ENCODE measurements around the gene SGMS2. TPM values are rescaled to one million over a fixed set of nuclear protein-coding genes. Genes with fewer than 3 reads are reported as not detected.

Gene SGMS2
- total RNA-seq, 1 experiment from 2014 or later = 58.7 TPM

DNA sequence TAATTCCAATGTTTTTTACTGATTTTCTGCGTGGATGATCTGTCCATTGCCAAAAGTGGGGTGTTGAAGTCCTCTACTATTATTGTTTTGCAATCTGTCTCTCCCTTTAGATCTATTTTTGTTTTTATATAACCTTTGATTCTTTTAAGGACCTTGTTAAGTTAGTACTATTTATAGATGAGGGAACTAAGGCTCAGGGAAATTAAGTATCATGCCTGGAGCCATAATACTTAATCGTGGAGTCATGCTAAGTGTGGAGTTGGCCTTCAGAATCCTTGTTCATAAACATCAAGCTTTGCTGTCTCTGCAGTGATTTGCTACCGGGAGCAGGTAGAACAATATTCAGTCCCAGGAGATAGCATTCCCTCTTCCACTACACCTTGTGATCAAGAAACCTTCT, 31.0 kb downstream of the SGMS2 start:
- Histone ChIP-seq H3K4me1 (ENCODE audit: insufficient read depth, low read length) (peaks cover 21% of the 10 kb centered on the region), H3K9ac (ENCODE audit: low read length) (no peak overlapping the region), H3K79me2 (ENCODE audit: low read length) (peaks cover 25% of the 10 kb centered on the region)

DNA sequence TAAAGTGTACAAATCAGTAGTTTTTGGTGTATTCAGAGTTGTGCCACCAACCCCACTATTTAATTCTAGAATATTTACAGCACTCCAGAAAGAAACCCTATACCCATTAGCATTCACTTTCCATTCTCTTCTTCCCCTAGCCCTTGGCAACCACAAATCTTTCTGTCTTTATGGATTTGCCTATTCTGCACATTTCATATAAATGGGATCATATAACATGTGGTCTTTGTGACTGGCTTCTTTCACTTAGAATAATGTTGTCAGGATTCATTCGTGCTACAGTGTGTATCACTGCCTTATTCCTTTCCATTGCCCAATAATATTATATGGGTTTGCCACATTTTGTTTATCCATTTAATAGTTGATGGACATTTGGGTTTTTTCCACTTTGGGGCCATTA, 32.2 kb downstream of the SGMS2 start:
- Histone ChIP-seq H3K4me3 (ENCODE audit: low read length) (no peak overlapping the region), H4K20me1 (ENCODE audit: low read length) (no peaks in the 10 kb centered on the region), H3K27me3 (ENCODE audit: low read length) (no peaks in the 10 kb centered on the region), H3K79me2 (ENCODE audit: low read length) (peaks cover 20% of the 10 kb centered on the region), H3K9ac (ENCODE audit: low read length) (no peak overlapping the region), H3K27ac (ENCODE audit: low read length) (no peak overlapping the region), H3K4me2 (ENCODE audit: low read length) (no peak overlapping the region), H3F3A (ENCODE audit: low read length, unreplicated experiment) (no peaks in the 10 kb centered on the region), H3K36me3 (ENCODE audit: low read depth, low read length) (0 out of 2 replicates have a peak, but pooled peaks cover 2% of the 10 kb centered on the region), H3K4me1 (ENCODE audit: insufficient read depth, low read length) (peaks cover 22% of the 10 kb centered on the region), H3K9me2 (replicated peaks; ENCODE audit: low read length) (no peaks in the 10 kb centered on the region), H3K9me3 (ENCODE audit: low read length) (no peaks in the 10 kb centered on the region), H2AFZ (ENCODE audit: low read length) (no peak overlapping the region)
- DNase-seq (no peak), ATAC-seq (no peak)
- ChIA-PET CTCF (no interaction called here), POLR2A (ENCODE audit: unreplicated experiment) (no interaction called here)
- BruUV-seq (replicated peaks) = no TSS peak
- TF ChIP-seq, protein P1, sequence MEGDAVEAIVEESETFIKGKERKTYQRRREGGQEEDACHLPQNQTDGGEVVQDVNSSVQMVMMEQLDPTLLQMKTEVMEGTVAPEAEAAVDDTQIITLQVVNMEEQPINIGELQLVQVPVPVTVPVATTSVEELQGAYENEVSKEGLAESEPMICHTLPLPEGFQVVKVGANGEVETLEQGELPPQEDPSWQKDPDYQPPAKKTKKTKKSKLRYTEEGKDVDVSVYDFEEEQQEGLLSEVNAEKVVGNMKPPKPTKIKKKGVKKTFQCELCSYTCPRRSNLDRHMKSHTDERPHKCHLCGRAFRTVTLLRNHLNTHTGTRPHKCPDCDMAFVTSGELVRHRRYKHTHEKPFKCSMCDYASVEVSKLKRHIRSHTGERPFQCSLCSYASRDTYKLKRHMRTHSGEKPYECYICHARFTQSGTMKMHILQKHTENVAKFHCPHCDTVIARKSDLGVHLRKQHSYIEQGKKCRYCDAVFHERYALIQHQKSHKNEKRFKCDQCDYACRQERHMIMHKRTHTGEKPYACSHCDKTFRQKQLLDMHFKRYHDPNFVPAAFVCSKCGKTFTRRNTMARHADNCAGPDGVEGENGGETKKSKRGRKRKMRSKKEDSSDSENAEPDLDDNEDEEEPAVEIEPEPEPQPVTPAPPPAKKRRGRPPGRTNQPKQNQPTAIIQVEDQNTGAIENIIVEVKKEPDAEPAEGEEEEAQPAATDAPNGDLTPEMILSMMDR (conservative IDR thresholded peaks at IDR 0.05; ENCODE audit: low read depth, low read length) = no peak
- no peak for TF ChIP-seq EZH2 (IDR thresholded peaks at IDR 0.05; ENCODE audit: low read length, unreplicated experiment)
- no peak for TF ChIP-seq EZH2phosphoT487 (IDR thresholded peaks at IDR 0.05; ENCODE audit: borderline replicate concordance, low read length)
- intact Hi-C loops (cut with micrococcal nuclease) = no loop called here

More for the DNA sequence above, 31.0 kb downstream of the SGMS2 start:
- no peak overlapping the region for H3K4me3 ChIP-seq (ENCODE audit: low read length)
- no peak overlapping the region for H3K4me2 ChIP-seq (ENCODE audit: low read length)
- no peak overlapping the region for H3K27ac ChIP-seq (ENCODE audit: low read length)
- TF ChIP-seq, protein P1 (conservative IDR thresholded peaks at IDR 0.05; ENCODE audit: low read depth, low read length) = no peak
- TF ChIP-seq EZH2 (IDR thresholded peaks at IDR 0.05; ENCODE audit: low read length, unreplicated experiment) (no peak), EZH2phosphoT487 (IDR thresholded peaks at IDR 0.05; ENCODE audit: borderline replicate concordance, low read length) (no peak)
- ATAC-seq (no peak), DNase-seq (no peak)
- POLR2A ChIA-PET (ENCODE audit: unreplicated experiment) = no interaction called here
- H3F3A ChIP-seq (ENCODE audit: low read length, unreplicated experiment) = no peaks in the 10 kb centered on the region
- H3K9me3 ChIP-seq (ENCODE audit: low read length) = no peaks in the 10 kb centered on the region
- H3K9me2 ChIP-seq (replicated peaks; ENCODE audit: low read length) = no peaks in the 10 kb centered on the region
- intact Hi-C loops (cut with micrococcal nuclease) = no loop called here
- no peaks in the 10 kb centered on the region for H3K27me3 ChIP-seq (ENCODE audit: low read length)
- no peaks in the 10 kb centered on the region for H4K20me1 ChIP-seq (ENCODE audit: low read length)
- no TSS peak for BruUV-seq (replicated peaks)
- no peak overlapping the region for H2AFZ ChIP-seq (ENCODE audit: low read length)
- CTCF ChIA-PET = no interaction called here
- no peaks in the 10 kb centered on the region for H3K36me3 ChIP-seq (ENCODE audit: low read depth, low read length)

DNA sequence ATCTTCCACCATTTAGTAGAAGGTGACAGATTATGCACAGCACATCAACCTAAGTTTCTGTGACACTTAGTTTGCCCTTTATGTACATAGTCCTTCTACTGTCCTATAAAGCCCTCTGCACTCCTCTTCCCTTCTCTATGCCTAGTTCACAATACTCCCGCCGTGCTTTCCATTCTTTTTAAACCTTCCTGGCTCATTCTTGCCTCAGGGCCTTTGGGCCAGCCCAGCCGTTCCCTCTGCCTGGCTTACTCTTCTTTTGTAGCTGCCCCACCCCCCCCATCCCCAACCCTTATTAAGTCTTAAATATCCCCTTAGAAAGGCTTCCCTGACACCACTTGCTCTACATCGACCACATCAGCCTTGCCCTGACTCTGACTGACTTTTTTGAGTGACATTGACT, 33.0 kb downstream of the SGMS2 start:
- CTCF ChIA-PET = no interaction called here
- H3K4me3 ChIP-seq (ENCODE audit: low read length) = no peak overlapping the region
- H3K27ac ChIP-seq (ENCODE audit: low read length) = no peak overlapping the region
- no peak overlapping the region for H2AFZ ChIP-seq (ENCODE audit: low read length)
- no peaks in the 10 kb centered on the region for H4K20me1 ChIP-seq (ENCODE audit: low read length)
- no peaks in the 10 kb centered on the region for H3K27me3 ChIP-seq (ENCODE audit: low read length)
- BruUV-seq (replicated peaks) = no TSS peak
- H3K9ac ChIP-seq (ENCODE audit: low read length) = no peak overlapping the region
- H3K4me1 ChIP-seq (ENCODE audit: insufficient read depth, low read length) = peaks cover 30% of the 10 kb centered on the region
- DNase-seq (no peak), ATAC-seq (no peak)
- no peaks in the 10 kb centered on the region for H3K9me3 ChIP-seq (ENCODE audit: low read length)
- no peaks in the 10 kb centered on the region for H3K9me2 ChIP-seq (replicated peaks; ENCODE audit: low read length)
- POLR2A ChIA-PET (ENCODE audit: unreplicated experiment) = no interaction called here
- intact Hi-C loops (cut with micrococcal nuclease) = no loop called here
- TF ChIP-seq EZH2phosphoT487 (IDR thresholded peaks at IDR 0.05; ENCODE audit: borderline replicate concordance, low read length) (no peak), EZH2 (IDR thresholded peaks at IDR 0.05; ENCODE audit: low read length, unreplicated experiment) (no peak)
- TF ChIP-seq, protein P1 (conservative IDR thresholded peaks at IDR 0.05; ENCODE audit: low read depth, low read length) = no peak
- H3F3A ChIP-seq (ENCODE audit: low read length, unreplicated experiment) = no peaks in the 10 kb centered on the region
- H3K79me2 ChIP-seq (ENCODE audit: low read length) = peaks cover 20% of the 10 kb centered on the region
- no peak overlapping the region for H3K4me2 ChIP-seq (ENCODE audit: low read length)
- H3K36me3 ChIP-seq (ENCODE audit: low read depth, low read length) = 0 out of 2 replicates have a peak, but pooled peaks cover 2% of the 10 kb centered on the region

All from PC-3 (cell line).